ENCODE measurements around the gene DRAXIN.

The DRAXIN gene

GRCh38 chr1:11671205-11671543, 20.3 kb upstream of the DRAXIN start:
- no peak for TF ChIP-seq CTCF (IDR thresholded peaks at IDR 0.05; ENCODE audit: insufficient read depth, missing control alignments)
- no peak for FAIRE-seq
- no peak for DNase-seq (ENCODE audit: insufficient read length, low spot score)

- DNase-seq (ENCODE audit: insufficient read length, low spot score) (no peak), FAIRE-seq (no peak)
- no peak for TF ChIP-seq CTCF (IDR thresholded peaks at IDR 0.05; ENCODE audit: insufficient read depth, missing control alignments)
These were observed 19.8 kb upstream of the DRAXIN start for GRCh38 chr1:11671544-11672286.

- FAIRE-seq: no peak
- TF ChIP-seq CTCF (IDR thresholded peaks at IDR 0.05; ENCODE audit: insufficient read depth, missing control alignments): no peak
- DNase-seq (ENCODE audit: insufficient read length, low spot score): no peak
These were observed 18.3 kb upstream of the DRAXIN start for GRCh38 chr1:11673089-11673769.

GRCh38 chr1:11674488-11674887, 17.0 kb upstream of the DRAXIN start:
- FAIRE-seq (no peak), DNase-seq (ENCODE audit: insufficient read length, low spot score) (no peak)
- TF ChIP-seq CTCF (IDR thresholded peaks at IDR 0.05; ENCODE audit: insufficient read depth, missing control alignments): no peak

DNA sequence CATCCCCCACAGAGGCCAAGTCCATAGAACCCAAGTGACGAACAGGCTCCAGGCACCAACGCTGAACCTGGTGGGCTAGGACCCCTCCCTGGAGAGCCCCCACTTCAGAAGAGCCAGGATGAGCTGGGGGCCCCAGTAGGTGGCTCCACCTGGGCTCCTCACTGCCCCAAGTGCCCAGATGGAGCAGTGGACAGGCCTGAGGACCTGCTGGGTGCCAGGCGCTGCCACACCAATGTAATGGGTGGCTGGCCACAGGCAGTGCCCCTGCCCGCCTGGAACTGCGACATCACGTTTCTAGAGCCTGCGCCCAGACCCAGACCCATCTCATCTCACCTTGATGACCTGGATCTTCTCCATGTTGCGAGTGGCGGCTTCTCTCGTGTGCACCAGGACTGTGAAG, 16.2 kb upstream of the DRAXIN start:
- FAIRE-seq (no peak), DNase-seq (ENCODE audit: insufficient read length, low spot score) (no peak)
- no peak for TF ChIP-seq CTCF (IDR thresholded peaks at IDR 0.05; ENCODE audit: insufficient read depth, missing control alignments)

DNA sequence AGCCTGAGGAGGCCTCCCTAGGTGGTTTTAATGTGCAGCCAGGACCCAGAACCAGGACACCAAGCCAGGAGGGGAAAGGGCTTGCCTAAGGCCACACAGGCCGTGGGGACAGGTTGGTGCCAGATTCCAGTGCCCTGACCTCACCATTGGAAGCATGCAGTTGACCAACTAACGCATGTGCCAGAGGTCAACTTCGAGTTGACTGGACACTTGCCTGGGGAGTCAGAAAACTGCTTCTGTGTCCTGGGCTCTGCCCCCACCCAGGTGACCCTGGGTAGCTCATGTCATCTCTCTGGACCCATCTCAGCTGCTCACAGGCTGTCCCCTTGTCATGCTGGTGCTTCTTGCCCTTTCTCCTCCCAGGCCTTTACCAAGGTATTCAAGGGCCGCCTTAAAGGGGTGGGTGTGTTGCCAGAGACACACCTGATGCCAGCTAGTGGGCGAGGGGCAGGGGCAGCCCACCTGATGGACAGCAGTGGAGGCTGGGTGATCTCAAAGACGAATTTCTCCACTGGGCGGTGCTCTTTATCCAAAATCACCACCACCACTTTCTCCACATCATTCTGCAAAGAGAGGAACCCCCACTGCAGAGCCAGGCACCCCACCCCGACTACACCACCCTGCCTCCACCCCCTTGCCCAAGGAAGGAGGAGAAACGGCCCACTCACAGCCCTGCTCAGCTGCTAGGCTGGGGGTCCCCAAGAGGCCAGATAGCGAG, 15.0 kb upstream of the DRAXIN start:
- TF ChIP-seq CTCF (IDR thresholded peaks at IDR 0.05; ENCODE audit: insufficient read depth, missing control alignments): no peak
- no peak for DNase-seq (ENCODE audit: insufficient read length, low spot score)
- no peak for FAIRE-seq

All from D721Med (cell line).